ENCODE results near the gene PPP1R26. TPM values are rescaled to one million over a fixed set of nuclear protein-coding genes. Genes with fewer than 3 reads are reported as not detected.

The PPP1R26 gene
- total RNA-seq, 1 experiment from 2014 or later: 32.0 TPM

GRCh38 chr9:135480071-135480939 is 723 bp downstream of the PPP1R26 start:
- no peak overlapping the region for H2AFZ ChIP-seq (ENCODE audit: low read depth, low read length, poor library complexity, severe bottlenecking)
- H3K9me2 ChIP-seq (ENCODE audit: insufficient read depth): no peaks in the 10 kb centered on the region
- CTCF ChIA-PET: interaction anchor here (0.6 to 1.7 kb wide), 3 partner anchors 9 to 19 kb away, joined by 3 to 4 read pairs (median 3); a partner anchor contains a TSS
- H3K4me2 ChIP-seq (ENCODE audit: low read length): peak overlapping the region; percentile 98
- H3K27me3 ChIP-seq (ENCODE audit: insufficient read depth, low read length): no peaks in the 10 kb centered on the region
- no TSS peak for BruUV-seq (replicated peaks)
- H3K79me2 ChIP-seq (ENCODE audit: insufficient read depth, low read length): peaks cover 30% of the 10 kb centered on the region
- peak overlapping the region; percentile 86 to 91 for H3K4me3 ChIP-seq (replicated peaks in 1 of 2; ENCODE audit: low read depth in 1 of 2, low read length in 2 of 2)
- H3K27ac ChIP-seq (ENCODE audit: low read depth, low read length): peak overlapping the region; percentile 91
- ATAC-seq: peak; percentile 62
- intact Hi-C loops (cut with micrococcal nuclease): no loop called here
- peak overlapping the region; percentile 82 for H3K9ac ChIP-seq (ENCODE audit: low read length)
- DNase-seq (ENCODE audit: low read depth, low spot score): no peak
- no peaks in the 10 kb centered on the region for H3K9me3 ChIP-seq (ENCODE audit: control insufficient read depth in 1 of 2, insufficient read depth in 1 of 2, low read depth in 1 of 2, low read length in 2 of 2)
- peaks cover 4 to 19% of the 10 kb centered on the region in 2 experiments; a peak in 3 of 4 replicates for H3K36me3 ChIP-seq (ENCODE audit: control insufficient read depth in 1 of 2, insufficient read depth in 2 of 2, low read length in 2 of 2)
- H3K4me1 ChIP-seq (ENCODE audit: control insufficient read depth in 1 of 2, insufficient read depth in 2 of 2, low read length in 2 of 2): peaks cover 10 to 20% of the 10 kb centered on the region in 2 experiments; a peak in 3 of 4 replicates
- POLR2A ChIA-PET: interaction anchor here (1.0 to 1.6 kb wide), 2 partner anchors 9 to 12 kb away, joined by 5 to 6 read pairs; no protein-coding TSS in a partner anchor
- no peaks in the 10 kb centered on the region for H4K20me1 ChIP-seq (ENCODE audit: insufficient read depth)
- RAD21 ChIA-PET (ENCODE audit: low non-redundant PET in 1 of 2, low total read pairs in 2 of 2, uncharacterized antibody in 2 of 2, unreplicated experiment in 2 of 2): no interaction called here
- no peak for TF ChIP-seq TCF7L2 (IDR thresholded peaks at IDR 0.05; ENCODE audit: borderline replicate concordance, extremely low read depth, insufficient read depth, insufficient read length)
- TF ChIP-seq CEBPB (IDR thresholded peaks at IDR 0.05; ENCODE audit: low read depth): no peak
- TF ChIP-seq ZNF274 (IDR thresholded peaks at IDR 0.05; ENCODE audit: low read depth, low read length): no peak
- TF ChIP-seq ATF3 (IDR thresholded peaks at IDR 0.05): no peak
- peak; percentile 27 for TF ChIP-seq POLR2A (IDR thresholded peaks at IDR 0.05; ENCODE audit: borderline replicate concordance, extremely low read depth, insufficient read depth, insufficient read length)
- TF ChIP-seq POLR2AphosphoS5 (IDR thresholded peaks at IDR 0.05; ENCODE audit: low read depth, low read length): peak; percentile 46
- TF ChIP-seq EZH2phosphoT487 (IDR thresholded peaks at IDR 0.05; ENCODE audit: borderline replicate concordance): no peak
- TF ChIP-seq ZBTB33 (IDR thresholded peaks at IDR 0.05; ENCODE audit: extremely low read depth, insufficient replicate concordance, low read length): no peak
- TF ChIP-seq, protein P1, sequence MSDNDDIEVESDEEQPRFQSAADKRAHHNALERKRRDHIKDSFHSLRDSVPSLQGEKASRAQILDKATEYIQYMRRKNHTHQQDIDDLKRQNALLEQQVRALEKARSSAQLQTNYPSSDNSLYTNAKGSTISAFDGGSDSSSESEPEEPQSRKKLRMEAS (IDR thresholded peaks at IDR 0.05): no peak
- TF ChIP-seq SIN3A (IDR thresholded peaks at IDR 0.05; ENCODE audit: low read depth): no peak
- TF ChIP-seq ZFX (IDR thresholded peaks at IDR 0.05): peak; percentile 84

Data from HCT116 (cell line).